HG03565 (cell line): ENCODE measurements around the gene MEGF9.
"Not testable (repeated sequence)": the region's sequence is repeated elsewhere in the genome, so short reads cannot be mapped to it uniquely, and the experiment has no call there.

Experiments used
- ATAC-seq: cut with Tn5 transposase; IDR thresholded peaks from one replicate; pipeline ENCODE4 v1.9.1; 2021; ENCODE audit warnings: mild to moderate bottlenecking, moderate library complexity; ENCODE audit not compliant: unreplicated experiment

MEGF9 gene

GRCh38 chr9:120714088-120714845, at the start of gene MEGF9:
Gene MEGF9, minus strand, starts transcription at chr9:120714470. Its CDS starts 112 bp downstream, at chr9:120714358.
- ATAC-seq: peak; percentile 85

- no peak for ATAC-seq
Observed at GRCh38 chr9:120761006-120761405, 46.7 kb upstream of the MEGF9 start.

- ATAC-seq: no peak
Observed at GRCh38 chr9:120759755-120760400, 45.6 kb upstream of the MEGF9 start.

- ATAC-seq: no peak
Observed at GRCh38 chr9:120758544-120758943, 44.3 kb upstream of the MEGF9 start.

GRCh38 chr9:120757026-120757913, 43.0 kb upstream of the MEGF9 start:
- ATAC-seq: no peak

- no peak for ATAC-seq
Observed at GRCh38 chr9:120756531-120756930, 42.3 kb upstream of the MEGF9 start.

GRCh38 chr9:120755810-120756434, 41.7 kb upstream of the MEGF9 start:
- no peak for ATAC-seq

- ATAC-seq: no peak
Observed at GRCh38 chr9:120755044-120755443, 40.8 kb upstream of the MEGF9 start.

GRCh38 chr9:120750421-120750820, 36.2 kb upstream of the MEGF9 start:
- no peak for ATAC-seq

- ATAC-seq: not testable (repeated sequence)
Observed at GRCh38 chr9:120746366-120746765, 32.1 kb upstream of the MEGF9 start.

- no peak for ATAC-seq
Observed at GRCh38 chr9:120745278-120745677, 31.0 kb upstream of the MEGF9 start.

GRCh38 chr9:120742951-120743416, 28.7 kb upstream of the MEGF9 start:
- peak; percentile 46 for ATAC-seq

- ATAC-seq: no peak
Observed at GRCh38 chr9:120741701-120742100, 27.4 kb upstream of the MEGF9 start.

- ATAC-seq: no peak
Observed at GRCh38 chr9:120741191-120741590, 26.9 kb upstream of the MEGF9 start.

GRCh38 chr9:120740132-120740531, 25.9 kb upstream of the MEGF9 start:
- ATAC-seq: no peak

GRCh38 chr9:120737416-120738165, 23.3 kb upstream of the MEGF9 start:
- no peak for ATAC-seq

GRCh38 chr9:120736881-120737280, 22.6 kb upstream of the MEGF9 start:
- no peak for ATAC-seq

- no peak for ATAC-seq
Observed at GRCh38 chr9:120735415-120736126, 21.3 kb upstream of the MEGF9 start.

- no peak for ATAC-seq
Observed at GRCh38 chr9:120734607-120735410, 20.5 kb upstream of the MEGF9 start.
